GM19463 (cell line): ENCODE results near the gene NOS3.

Experiments
- ATAC-seq: cut with Tn5 transposase; IDR thresholded peaks from one replicate; pipeline ENCODE4 v1.9.1; 2021; ENCODE audit warnings: mild to moderate bottlenecking, moderate library complexity; ENCODE audit not compliant: unreplicated experiment

Gene NOS3

GRCh38 chr7:150951521-150951920, 39.3 kb upstream of the NOS3 start:
- ATAC-seq: no peak

- no peak for ATAC-seq
Observed at GRCh38 chr7:150952331-150953050, 38.3 kb upstream of the NOS3 start.

- ATAC-seq: no peak
Observed at GRCh38 chr7:150953061-150953997, 37.5 kb upstream of the NOS3 start.

- no peak for ATAC-seq
Observed at GRCh38 chr7:150954201-150954985, 36.4 kb upstream of the NOS3 start.

- no peak for ATAC-seq
Observed at GRCh38 chr7:150954986-150955518, 35.8 kb upstream of the NOS3 start.

- ATAC-seq: no peak
Observed at GRCh38 chr7:150955519-150956394, 35.1 kb upstream of the NOS3 start.

GRCh38 chr7:150956395-150957132, 34.3 kb upstream of the NOS3 start:
- ATAC-seq: no peak

- no peak for ATAC-seq
Observed at GRCh38 chr7:150957133-150958020, 33.4 kb upstream of the NOS3 start.

GRCh38 chr7:150958062-150958552, 32.7 kb upstream of the NOS3 start:
- ATAC-seq: no peak

GRCh38 chr7:150958597-150958996, 32.2 kb upstream of the NOS3 start:
- ATAC-seq: no peak

GRCh38 chr7:150959081-150959480, 31.7 kb upstream of the NOS3 start:
- ATAC-seq: no peak

GRCh38 chr7:150959739-150960734, 30.8 kb upstream of the NOS3 start:
- no peak for ATAC-seq

- no peak for ATAC-seq
Observed at GRCh38 chr7:150961510-150962289, 29.1 kb upstream of the NOS3 start.

GRCh38 chr7:150962290-150962552, 28.6 kb upstream of the NOS3 start:
- no peak for ATAC-seq

GRCh38 chr7:150962553-150963399, 28.0 kb upstream of the NOS3 start:
- ATAC-seq: peak; percentile 91
